Heart left ventricle (tissue), 13 donors: Measurements from ENCODE around the gene ZNF689.

ENCODE experiments used
- POLR2A ChIP-seq, 2 donors: fragments of 450-650 bp; IDR thresholded peaks; one replicate each; pipeline ENCODE4 v1.6.1; 2017; ENCODE audit warnings: antibody characterized with exemption in 2 of 2, mild to moderate bottlenecking in 2 of 2, moderate library complexity in 2 of 2
- TF ChIP-seq, protein P1 (sequence below), 12 donors: fragments of 200-600 bp; sonication (generic) in 4 of 12; IDR thresholded peaks; one replicate each; pipeline versions ENCODE4 v1.5.0 to v1.8.0; 2018 to 2022; ENCODE audit warnings: antibody characterized with exemption in 12 of 12, mild to moderate bottlenecking in 5 of 12
- donor health status: ischemic (EF 13 %, LVEDD 7.1; RV severe dilation, severe dysfunction).
- donor health status: DM: no; HTN: yes; CAD: no.
- donor health status: DM: no; HTN: no; CAD: no.
- donor health status: ischemic (EF 25% LVEDD 6.9; RV normal size, moderate dysfunction).
- donor health status: ischemic (EF 25% LVEDD 5.7; RV mildly dilated, moderate dysfunction).
- donor health status: ischemic (EF 35%, LVEDD 5.7; RV mildly dilated, moderate dysfunction).
- donor health status: nonischemic (EF 11% LVEDD 7.7; RV severe dilation, severe dysfunction).
- donor health status: DM: yes; HTN: yes; CAD: no.
- donor health status: PGD.
- donor health status: ischemic (EF 29% LVEDD 5.4; RV normal size, mild dysfunction).
- donor health status: nonischemic (EF 23%, LVEDD 6.1; RV moderate dilation, normal function).

DNA sequence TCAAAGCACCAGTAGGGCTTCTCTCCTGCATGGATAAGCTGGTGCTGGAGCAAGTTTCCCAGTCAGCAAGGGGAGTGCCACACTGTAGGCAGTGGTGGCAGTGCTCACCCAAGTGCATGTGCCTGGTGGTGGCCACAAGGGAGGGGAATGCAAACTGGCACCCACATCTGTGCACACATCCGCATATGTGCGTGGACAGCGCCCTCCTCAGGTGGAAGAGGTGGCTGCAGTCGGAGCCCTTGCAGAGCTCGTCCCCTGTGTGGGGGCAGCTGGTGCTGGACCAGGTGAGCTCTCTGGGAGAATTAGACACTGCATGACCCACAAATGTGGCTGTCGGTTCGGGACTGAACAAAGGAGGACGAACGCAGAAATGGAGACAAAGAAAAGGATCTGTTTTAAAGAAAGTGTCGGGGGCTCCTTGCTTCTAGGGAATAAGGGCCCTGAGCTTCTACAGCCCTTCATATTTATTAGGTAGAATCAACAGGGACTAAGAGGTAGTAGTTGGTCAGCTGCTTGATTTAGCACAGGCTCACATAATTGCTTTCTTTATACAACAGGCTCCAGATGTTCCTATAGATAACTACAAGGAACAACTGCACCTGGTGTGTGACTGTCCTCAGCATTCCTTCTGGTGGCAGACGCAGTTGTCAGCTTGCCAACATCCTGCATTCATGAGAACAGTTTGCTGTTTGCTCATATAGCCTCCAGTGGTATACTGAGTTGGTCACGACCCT is 5.3 kb upstream of the ZNF689 start:
- TF ChIP-seq, protein P1, sequence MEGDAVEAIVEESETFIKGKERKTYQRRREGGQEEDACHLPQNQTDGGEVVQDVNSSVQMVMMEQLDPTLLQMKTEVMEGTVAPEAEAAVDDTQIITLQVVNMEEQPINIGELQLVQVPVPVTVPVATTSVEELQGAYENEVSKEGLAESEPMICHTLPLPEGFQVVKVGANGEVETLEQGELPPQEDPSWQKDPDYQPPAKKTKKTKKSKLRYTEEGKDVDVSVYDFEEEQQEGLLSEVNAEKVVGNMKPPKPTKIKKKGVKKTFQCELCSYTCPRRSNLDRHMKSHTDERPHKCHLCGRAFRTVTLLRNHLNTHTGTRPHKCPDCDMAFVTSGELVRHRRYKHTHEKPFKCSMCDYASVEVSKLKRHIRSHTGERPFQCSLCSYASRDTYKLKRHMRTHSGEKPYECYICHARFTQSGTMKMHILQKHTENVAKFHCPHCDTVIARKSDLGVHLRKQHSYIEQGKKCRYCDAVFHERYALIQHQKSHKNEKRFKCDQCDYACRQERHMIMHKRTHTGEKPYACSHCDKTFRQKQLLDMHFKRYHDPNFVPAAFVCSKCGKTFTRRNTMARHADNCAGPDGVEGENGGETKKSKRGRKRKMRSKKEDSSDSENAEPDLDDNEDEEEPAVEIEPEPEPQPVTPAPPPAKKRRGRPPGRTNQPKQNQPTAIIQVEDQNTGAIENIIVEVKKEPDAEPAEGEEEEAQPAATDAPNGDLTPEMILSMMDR (IDR thresholded peaks at IDR 0.05): peak in 11 of 12 donors; percentile 30 to 57 (median 45)
- TF ChIP-seq POLR2A (IDR thresholded peaks at IDR 0.05): no peak
